ENCODE data around the gene SNX27.
"Not testable (repeated sequence)": the region's sequence is repeated elsewhere in the genome, so short reads cannot be mapped to it uniquely, and the experiment has no call there.

The SNX27 gene

DNA sequence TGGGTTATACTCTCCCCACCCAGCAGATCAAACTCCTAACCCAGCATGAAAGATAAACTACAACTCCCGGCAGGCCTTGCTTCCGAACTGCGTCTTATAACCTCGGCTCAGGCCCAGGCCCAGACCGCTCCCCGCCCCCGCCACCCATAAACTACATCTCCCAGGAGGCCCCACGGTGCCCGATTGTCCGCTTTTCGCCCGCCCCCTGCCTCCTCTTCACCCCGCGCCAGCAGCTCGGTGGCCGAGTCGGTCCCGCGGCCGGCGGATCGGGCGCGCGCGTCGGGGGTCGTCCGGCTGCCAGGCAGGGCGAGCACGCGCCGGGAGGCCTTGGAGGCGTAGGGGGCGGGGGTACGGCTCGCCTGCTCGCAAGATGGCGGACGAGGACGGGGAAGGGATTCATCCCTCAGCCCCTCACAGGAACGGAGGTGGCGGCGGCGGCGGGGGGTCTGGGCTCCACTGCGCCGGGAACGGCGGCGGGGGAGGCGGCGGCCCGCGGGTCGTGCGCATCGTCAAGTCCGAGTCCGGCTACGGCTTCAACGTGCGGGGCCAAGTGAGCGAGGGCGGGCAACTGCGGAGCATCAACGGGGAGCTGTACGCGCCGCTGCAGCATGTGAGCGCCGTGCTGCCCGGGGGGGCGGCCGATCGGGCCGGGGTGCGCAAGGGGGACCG lies at the start of gene SNX27:
SNX27 (plus strand) TSS at position 219 of the 669 bp plus-strand sequence; CDS start at position 371, 152 bp downstream.
- peak; percentile 61 for DNase-seq

DNA sequence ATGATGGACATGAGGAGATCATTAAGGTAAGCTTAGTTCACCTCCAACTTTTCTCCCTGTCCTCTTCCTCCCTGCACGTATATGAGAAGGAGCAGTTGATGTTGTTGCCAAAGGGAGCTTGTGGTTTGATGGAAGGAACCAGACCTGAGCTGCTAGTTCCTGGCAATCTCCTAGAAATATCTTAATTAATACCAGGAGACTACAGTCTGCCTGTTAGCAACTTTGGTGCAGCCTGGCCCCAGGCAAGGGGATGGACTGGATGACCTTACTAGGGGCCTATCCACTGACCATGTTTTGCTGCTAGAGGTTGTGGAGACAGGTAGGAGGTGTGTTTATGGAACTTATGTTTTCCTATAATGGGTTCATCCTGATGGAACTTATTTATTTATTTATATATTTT lies 49.2 kb upstream of the SNX27 start:
- no peak for DNase-seq

- no peak for DNase-seq
Observed at GRCh38 chr1:151563376-151563775, 48.5 kb upstream of the SNX27 start.

- DNase-seq: no peak
Observed at GRCh38 chr1:151565502-151566189, 46.2 kb upstream of the SNX27 start.

DNA sequence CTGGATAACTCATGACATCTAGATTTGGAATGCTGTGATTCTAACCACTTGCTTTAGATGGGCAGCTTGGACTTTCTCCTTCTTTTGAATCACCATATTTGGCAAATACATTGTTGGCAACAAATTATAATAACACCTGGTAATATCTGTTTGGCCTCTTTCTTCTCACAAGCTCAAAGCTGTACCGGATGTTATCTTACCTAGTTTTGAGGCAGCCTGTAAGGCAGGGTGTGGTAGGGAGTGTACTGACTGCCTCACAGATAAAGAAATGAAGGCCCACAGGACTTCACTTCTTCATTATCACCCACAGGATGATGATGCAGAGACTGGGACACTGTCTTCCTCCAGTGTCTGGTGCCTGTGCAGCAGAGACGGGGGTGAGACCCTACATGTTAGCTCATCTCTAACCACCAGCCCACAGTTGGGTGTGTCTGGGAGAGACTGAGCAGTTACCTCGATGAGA lies 43.2 kb upstream of the SNX27 start:
- DNase-seq: no peak

DNA sequence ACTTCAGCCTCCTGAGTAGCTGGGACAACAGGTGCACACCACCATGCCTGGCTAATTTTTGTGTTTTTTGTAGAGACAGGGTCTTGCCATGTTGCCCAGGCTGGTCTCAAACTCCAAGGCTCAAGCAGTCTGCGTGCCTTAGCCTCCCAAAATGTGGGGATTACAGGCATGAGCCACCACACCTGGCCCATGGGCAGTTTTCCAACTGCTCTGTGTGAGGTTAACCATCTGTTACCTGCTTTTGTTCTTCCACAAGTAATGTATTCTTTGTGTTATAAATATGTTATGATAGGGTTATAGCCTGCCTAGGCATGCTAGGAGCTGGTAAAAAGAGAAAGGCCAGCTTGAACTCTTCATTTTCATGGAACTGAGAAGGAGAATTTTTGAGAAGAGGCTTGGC lies 41.0 kb upstream of the SNX27 start:
- no peak for DNase-seq

GRCh38 chr1:151574575-151575529 lies 37.0 kb upstream of the SNX27 start:
- DNase-seq: no peak

DNA sequence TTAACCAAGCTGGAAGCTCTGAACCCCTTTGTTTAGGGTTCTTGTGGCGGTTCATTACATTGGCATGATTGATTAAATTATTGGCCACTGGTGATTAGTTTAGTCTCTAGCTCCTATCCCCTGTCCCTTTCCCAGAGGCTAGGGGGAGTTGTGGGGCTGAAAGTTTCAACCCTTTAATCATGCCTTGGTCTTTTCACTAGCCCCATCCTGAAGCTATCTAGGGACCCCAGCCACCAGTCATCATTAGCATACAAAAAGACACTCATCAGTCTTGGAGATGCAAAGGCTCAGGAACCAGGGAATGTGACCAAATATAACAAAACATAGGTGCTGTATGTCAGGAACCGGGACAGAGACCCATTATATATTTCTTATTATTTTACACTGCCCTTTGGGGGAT lies 34.7 kb upstream of the SNX27 start:
- DNase-seq: no peak

DNA sequence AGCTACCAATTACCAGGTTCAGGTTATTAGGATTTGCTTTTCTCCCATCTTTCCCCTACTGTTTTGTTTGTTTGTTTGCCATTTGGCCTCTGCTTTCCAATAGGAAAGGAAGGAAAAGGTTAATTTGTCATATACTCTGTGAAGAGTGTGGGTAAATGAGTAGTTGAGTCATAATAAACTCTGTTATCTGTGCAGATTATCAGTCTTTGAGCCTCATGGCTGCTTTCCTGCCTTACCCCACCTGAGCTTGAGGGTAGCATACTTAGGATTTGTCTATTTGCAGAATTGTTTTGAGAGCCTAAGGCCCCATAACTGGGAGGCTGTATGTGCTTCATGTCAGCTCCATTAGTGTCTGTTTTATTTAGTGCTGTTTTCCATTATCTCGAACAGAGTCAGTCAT lies 32.9 kb upstream of the SNX27 start:
- DNase-seq: no peak

DNA sequence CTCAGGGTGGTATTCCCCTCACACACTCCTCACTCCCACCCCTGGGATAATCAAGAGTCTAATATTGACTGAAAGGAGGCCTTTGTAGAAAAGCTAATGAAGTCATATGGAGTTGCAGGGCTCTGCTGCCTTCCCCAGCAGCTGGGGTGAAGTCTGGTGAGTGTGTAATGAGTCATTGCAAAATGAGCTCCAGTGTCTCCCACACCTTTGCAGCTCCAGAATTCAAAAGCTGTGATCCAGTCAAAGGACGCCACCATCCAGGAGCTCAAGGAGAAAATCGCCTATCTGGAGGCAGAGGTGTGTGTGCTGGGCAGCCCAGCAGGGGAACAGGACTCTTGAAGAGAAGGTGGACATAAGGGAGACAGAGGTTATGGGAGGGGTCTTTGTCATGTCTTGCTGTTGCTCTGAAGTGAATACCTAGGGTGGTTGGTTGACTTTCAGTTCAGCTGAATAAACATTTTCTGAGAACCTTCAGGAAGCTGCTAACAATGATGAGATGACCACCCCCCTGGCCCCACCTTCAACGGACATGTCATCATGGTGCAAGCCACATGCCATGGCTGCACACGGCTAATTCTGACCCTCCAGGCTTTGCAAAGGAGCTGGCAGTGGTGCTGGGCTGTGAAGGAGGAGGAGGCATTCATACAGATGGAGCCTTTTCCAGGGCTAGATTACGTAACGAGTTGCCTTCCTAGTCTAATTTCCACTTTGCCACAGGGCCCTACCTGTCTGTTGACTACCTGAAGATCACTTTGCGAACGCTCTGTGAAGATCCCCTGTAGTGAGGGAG lies 32.2 kb upstream of the SNX27 start:
- DNase-seq: no peak

DNA sequence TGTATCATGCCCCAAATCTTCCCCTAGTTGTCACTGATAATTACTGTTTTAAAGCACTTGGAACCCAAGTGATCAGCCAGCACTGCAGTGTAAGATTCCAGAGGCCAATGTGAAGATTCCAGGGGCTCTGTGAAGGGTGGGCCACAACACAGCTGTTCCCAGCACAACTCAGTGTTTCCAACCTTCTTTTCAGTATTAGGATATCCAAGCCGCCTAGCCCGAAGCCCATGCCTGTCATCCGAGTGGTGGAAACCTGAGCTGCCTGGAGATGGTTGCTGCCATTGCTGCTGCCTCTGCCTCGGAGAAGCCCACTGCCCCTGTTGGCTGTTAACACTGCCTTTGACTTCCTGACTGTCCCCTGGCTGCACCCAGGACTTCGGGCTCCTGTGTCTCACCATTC lies 30.4 kb upstream of the SNX27 start:
- DNase-seq: no peak

- no peak for DNase-seq
Observed at GRCh38 chr1:151581921-151582320, 29.9 kb upstream of the SNX27 start.

GRCh38 chr1:151583796-151584195 lies 28.1 kb upstream of the SNX27 start:
- no peak for DNase-seq

DNA sequence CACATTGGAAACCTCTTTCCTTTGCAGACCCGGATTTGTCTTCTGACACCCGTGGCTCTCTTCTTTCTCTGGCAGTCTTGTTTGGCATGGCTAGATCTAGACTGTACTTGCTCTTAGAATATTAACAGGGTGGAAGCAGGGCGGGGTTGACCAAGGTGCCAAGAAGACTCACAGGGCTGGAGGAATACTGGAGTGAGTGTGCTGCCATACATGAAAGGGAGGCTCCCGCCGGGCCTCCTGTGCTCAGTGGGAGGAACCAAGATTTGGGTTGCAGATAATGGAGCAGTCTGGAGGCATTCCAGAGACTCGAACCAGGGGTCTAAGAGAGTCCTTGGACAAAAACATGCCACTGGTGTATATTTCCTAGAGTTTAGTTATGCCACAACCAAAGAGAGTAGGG lies 27.6 kb upstream of the SNX27 start:
- DNase-seq: no peak

- DNase-seq: no peak
Observed at GRCh38 chr1:151584780-151585179, 27.1 kb upstream of the SNX27 start.

- no peak for DNase-seq
Observed at GRCh38 chr1:151585622-151586021, 26.2 kb upstream of the SNX27 start.

DNA sequence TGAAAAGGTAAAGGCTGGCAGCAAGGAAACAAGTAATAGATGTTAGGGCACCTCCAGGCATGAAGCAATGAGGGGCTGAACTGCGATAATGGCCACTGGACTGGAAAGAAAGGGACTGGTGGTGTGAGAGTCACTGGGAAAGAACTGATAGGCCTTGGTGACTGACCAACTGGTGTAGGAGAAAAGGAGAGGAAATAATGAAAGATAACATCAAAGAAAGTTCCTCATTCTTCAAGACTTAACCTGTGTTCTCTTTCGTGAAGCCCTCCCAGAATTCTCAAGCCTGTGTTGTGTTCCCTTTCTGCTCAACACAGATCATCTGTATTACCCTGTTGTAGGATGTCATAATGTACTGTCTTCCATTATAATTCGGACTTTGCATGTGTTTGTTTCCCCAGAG lies 20.9 kb upstream of the SNX27 start:
- no peak for DNase-seq

- DNase-seq: no peak
Observed at GRCh38 chr1:151593730-151594129, 18.1 kb upstream of the SNX27 start.

DNA sequence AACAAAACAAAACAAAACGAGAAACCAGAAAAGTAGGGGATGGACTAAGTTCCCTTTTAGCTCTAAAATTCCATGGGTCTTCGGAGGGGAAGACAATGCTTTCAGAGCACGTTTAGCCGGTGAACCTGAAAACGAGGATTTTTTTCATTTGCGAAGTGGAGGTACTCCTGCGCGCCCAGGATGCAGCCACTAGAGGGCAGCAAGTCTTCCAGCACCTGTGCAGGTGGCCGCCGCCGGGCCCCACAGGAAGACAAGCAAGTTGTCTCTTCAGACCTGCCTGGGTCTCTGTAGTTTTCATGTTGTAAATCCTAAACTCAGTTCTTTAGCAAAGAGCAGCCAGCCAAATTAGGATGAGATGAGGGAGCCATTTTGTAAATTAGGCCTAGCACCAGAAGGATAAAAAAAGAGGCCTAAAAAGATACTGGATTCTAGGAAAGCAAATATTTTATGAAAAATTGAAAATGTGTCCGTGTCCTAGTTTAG lies 17.7 kb upstream of the SNX27 start:
- no peak for DNase-seq

GRCh38 chr1:151596166-151596953 lies 15.5 kb upstream of the SNX27 start:
- no peak for DNase-seq

- not testable (repeated sequence) for DNase-seq
Observed at GRCh38 chr1:151602550-151602949, 9.3 kb upstream of the SNX27 start.

GRCh38 chr1:151604291-151604690 lies 7.6 kb upstream of the SNX27 start:
- no peak for DNase-seq

Measured in cortex of kidney (tissue), 1 donor.